Posterior cingulate gyrus (tissue), 11 donors: ENCODE data around the gene TTC7B.

Experiments used
- DNase-seq, 10 donors: peaks; one replicate each; pipeline versions ENCODE4 v3.0.0 to v3.0.0-alpha.2; 2020 to 2021; ENCODE audit warnings: mixed read lengths in 3 of 10
- intact Hi-C: fragments of 100-400 bp; cut with DNase I; formaldehyde crosslinking; loops from one replicate; pipeline ENCODE4 v1.15.1; 2023

Gene TTC7B

DNA sequence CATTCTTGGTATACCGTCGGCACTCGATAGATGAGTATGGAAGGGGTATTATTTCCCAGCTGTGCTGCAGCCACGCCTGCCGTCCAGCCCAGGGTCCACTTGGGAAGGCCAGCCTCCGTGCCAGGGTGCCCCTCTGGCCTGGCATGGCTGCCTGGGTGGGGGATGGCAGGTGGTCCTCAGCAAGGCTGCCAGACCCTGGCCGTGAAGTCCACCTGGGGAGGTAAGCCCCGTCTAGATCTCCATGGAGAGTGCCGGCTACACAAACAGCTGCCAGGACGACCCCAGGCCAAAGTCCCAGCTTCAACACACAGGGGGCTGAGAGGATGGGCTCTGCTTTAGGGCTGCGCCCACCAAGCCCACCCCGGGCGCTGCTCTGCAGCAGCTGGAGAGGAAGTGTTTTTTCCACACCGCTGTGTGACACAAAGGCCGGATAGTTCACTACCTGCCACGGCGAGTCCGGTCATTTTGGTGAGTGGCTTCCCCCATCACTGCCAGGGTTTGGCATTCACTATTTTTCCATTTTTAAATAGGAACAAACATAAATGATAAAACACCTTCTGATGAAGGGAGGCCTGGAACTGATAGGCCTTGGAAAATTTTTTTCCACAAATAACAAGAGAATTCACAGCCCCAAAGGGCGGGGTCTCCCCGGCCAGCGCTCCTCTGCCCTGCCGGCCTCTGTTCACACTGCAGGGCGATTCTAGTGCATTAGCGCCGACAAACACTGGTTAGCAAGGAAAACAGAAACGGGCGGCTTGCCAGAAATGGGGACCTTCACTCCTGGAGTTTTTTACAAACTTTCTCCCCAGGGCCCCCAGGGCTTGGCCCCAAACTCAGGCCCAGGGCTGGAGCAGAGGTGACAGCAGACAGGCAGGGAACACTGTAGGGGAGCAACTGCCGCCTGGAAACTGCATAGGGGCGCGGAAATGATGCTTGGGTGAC, 257.9 kb downstream of the TTC7B start:
- intact Hi-C loops = no loop called here
- peak in 3 of 10 donors; percentile 51 to 82 (median 76) for DNase-seq

DNA sequence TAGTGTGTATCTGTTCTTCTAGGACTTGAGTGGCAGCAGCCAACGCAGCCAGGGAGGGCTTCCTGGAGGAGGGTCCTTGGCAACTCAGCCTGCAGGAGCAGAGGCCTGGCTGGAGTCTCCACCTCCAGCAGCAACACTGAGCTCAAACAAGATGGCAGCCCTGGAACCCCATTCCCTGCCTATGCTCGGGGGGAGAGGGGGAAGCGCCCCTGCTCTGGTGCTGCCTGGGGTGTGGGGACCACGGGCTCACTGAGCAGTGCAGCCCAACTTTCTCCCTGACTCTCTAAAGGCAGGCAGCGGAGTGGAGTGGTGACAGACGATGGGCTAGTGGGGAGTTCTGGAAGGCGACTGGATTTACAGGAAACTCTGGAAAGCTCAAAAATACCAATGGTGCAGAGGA, 258.7 kb downstream of the TTC7B start:
- intact Hi-C loops = no loop called here
- peak in 2 of 10 donors; percentile 61 to 69 for DNase-seq

DNA sequence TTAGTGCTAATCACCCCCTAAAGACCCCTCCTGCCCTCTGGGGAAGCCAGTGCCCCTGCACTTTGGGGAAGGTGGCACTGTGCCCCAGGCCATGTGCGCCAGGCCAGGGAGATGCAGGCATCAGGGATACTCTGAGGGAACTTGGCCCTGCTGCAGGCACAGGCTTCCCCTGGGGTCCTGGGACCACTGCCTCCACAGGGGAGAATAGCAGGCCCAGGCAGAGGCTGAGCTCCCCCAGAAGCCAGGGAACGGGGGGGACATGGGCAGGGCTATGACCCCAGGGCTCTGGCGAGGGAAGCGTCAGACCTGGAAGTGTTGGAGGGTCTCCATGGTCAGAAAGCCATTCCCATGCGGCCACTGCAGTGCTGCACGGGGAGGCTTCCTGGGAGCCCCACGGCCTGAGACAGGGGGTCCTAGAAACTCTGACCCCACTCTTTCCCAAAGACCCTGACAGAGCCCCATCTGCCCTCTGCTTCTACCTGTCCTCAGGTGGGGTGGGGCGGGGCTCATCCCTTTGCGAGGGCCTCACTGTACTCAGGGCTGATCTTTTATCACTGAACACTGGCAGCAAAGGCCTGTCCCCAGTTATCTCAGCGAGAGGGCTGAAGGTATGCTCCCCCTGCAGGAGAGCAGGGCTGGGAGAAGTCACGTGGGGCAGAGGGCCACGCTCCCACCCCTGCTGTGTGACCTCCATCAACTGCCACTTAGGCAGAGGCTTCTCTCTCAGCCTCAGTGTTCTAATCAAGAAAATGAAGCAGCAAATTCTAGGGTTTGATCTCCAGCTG, 259.4 kb downstream of the TTC7B start:
- peak in 3 of 10 donors; percentile 51 to 78 (median 66) for DNase-seq
- intact Hi-C loops = no loop called here

DNA sequence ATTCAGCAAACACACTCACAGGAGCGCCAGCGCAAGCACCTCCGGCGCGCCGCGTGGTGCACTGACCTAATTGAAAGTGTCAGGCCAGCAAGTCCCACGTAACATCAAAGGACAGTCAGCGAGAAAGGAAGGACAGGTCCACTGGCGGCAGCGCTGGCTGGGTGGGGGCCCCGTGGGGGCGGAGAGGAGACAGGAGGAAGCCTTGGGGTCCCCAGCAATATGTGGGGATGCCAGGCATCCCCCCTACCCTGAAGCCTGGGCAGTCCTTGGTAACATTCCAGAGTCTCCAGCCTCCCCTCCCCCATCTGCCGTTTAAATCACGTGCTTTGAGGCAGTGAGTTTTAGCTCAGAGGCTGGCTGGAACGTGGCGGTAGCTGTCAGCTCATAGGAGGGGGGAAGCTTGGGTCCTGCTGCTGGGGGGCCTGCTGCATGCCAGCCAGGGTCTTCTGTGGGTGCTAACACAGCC, 260.2 kb downstream of the TTC7B start:
- intact Hi-C loops = no loop called here
- peak in 6 of 10 donors; percentile 60 to 89 (median 73) for DNase-seq

DNA sequence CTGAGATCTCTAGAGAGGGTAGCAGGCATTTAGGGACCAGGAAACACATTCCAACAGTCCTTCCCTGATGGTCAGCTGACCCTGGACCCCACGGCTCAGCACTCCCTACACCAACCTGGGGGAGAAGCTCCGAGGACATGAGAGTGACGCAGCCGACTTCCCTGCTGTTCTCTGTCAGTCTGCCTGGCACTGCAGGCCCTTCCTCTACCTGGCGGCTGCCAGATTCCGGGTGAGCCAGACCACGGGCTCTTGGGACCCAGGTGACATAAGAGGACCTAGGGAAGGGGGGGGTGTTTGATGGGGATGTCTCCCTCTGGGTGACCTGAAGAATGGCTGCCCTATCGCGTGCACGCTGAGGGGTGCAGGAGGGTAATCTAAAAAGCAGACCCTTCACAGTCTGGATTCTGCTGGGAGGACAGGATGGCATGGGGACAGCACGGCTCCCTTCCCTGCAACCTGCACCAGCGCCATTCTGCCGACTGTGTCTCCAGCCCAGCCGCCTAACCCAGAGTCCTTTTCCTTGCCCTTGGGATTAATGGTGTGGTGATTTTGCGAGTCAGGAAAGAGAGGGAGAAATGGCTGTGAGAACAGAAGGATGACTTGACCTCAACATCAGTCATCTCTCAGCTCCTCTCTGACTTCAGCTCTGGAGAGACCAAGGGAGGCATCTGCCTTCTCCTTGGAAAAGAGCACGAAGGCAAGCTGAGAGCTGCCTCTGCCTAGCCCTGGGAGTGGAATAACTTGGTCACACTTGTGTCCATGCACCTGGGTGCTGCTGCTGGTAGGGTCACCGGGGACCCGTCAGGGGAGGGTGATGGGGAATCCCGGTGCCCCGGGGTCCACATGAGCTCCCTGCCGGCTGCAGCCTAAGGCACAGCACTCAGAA, 260.9 kb downstream of the TTC7B start:
- peak in 3 of 10 donors; percentile 50 to 79 (median 72) for DNase-seq
- intact Hi-C loops = no loop called here

- intact Hi-C loops = loop anchor here (1.0 kb wide), 1 partner anchor 41 kb away; no protein-coding TSS in a partner anchor
- peak; percentile 72 to 98 (median 88) for DNase-seq
Observed at GRCh38 chr14:90554341-90554740, 261.9 kb downstream of the TTC7B start.

GRCh38 chr14:90553921-90554336, 262.3 kb downstream of the TTC7B start:
- no peak for DNase-seq
- intact Hi-C loops = loop anchor here (1.0 kb wide), 1 partner anchor 41 kb away; no protein-coding TSS in a partner anchor

- DNase-seq = peak in 3 of 10 donors; percentile 53 to 74 (median 64)
- intact Hi-C loops = no loop called here
Observed at GRCh38 chr14:90553298-90553920, 262.8 kb downstream of the TTC7B start.

DNA sequence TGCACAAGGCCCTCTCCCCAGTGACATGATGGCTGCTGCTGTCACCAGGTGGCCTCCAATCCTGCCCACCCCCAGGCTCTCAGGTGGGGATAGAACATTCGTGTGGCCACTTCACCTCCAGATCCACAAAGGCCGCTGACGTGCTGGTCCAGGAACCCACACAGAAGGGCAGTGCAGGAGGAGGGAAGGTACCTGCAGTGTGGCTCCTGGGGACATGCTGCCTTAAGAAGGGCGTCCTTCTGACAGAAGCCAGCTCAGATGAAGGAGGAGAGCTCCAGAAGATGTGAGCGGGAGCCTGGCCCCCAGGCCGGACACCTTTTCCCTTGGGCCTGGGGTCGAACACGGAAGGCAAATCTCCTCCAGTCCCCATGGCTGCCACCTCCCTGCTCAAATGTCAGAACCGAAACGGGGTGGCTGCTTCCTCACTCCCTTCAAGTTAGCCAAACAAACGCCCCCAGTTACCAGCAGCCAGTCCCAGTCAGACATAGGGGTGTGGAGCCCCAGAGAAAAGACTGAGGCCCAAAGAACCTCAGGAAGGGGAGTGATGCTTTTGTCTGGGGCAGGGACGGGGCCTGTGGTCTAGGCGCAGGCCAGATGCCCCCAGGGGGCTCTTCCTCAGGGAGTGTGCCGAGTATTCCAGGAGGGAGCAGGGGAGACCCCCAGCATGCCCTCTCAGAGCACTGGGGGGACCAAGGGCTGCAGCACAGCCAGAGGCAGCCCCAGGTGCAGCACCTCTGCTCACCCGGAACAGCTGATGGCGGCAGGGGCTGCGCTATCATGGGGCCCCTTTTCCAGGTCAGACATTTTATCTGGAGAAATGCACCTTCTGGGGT, 263.5 kb downstream of the TTC7B start:
- intact Hi-C loops = no loop called here
- DNase-seq = peak in 2 of 10 donors; percentile 61 to 76

DNA sequence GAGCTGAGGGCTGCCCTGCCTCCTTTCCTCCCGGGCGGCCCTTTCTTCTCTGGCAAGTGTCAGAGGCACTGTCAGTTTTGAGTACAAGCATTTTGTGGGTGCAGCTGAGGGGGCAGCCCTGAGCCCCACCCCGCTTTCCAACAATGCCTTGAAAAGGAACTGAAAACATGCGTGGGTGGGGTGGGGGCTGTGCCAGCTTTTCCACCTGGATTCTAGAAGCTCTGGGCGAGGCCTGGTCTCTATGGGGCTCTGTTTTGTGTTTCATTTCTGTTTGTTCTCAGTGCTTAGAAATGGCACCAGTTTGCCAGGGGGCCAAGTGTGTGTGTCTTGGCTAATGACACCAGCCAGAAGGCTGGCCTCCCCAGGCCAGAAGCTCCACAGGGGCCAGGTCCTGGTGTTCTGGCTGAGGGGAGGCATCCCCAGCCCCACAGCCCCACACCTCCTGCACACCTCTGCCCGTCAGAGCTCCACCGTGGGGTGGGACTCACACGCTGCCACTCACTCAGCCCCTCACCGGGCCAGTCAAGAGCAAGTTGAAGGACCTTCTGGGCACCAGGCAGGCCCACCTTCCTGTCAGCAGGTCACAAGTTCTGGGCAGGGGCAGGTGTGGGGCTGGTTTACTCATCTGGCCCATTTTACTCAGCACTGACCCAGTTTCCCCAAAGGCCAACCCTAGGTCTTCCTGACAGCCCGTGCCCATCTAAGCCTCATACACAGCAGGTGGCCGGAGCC, 264.3 kb downstream of the TTC7B start:
- intact Hi-C loops = no loop called here
- DNase-seq = peak in 2 of 10 donors; percentile 77 to 79

DNA sequence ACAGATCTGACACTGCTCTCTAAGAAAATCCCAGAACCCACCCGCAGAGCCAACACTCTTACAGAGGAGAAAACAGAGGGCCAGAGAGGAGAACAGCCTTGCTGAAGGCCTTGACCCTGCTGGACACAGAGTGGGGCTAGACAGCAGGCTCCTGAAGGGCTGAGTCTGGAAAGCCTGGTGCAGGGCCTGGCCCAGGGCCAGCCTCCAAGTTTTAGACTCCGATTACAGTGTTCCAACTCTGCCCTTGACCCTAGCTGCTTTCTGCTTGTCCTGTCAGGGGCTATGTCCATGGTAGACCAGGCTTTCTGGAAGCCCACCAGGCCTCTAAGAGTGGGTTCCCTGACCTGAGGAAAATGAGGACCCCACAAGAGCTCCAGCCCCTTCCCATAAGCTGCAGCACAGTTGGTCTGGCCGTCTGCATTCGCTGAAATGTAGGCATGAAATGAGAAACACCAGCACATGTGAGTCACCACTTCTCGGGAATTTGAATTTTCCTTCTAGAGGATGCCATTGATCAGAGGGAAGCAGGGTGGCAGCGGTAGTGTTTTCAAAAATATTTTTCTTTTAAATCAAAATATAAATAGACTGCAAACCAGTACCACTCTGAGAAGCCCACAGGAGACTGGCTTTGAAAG, 265.0 kb downstream of the TTC7B start:
- DNase-seq = peak in 1 of 10 donors; percentile 54
- intact Hi-C loops = no loop called here

DNA sequence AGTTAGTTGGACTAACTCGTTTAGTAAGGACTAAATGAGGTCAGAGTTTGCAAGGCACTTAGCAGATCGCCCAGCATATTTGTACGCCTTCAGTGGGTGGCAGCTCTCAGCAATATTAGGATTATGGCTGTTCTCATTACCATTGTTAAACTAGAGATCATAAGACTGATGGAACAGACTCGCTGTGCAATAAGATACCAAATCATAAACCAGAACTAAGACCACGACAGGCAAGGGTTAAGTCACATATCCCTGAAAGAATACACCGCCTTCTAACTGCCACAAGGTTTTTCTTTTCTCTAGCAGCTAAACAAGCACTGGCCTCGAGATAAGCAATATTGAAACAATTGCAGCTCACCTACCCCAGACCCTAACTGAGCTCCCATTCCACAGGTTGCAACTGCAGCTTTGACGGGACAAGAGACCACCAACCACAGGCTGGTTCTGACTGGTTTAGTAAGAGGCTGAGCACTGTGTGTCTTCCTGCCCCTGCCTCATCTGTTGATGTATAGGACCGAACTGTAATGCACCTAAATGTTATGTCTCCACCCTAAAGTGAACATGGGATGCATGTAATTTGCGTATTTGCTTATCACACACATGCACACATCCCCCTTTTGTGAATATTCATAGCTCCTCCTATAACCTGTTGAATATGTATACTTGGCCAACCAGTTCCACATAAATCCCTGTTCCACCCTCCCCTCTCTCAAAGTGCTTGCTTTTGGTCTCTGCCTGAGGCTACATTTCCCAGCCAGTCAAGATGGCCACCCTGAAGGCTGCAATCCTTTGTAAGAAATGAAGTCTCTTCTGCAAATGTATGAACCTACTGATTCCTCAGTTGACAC, 266.2 kb downstream of the TTC7B start:
- intact Hi-C loops = no loop called here
- no peak for DNase-seq

DNA sequence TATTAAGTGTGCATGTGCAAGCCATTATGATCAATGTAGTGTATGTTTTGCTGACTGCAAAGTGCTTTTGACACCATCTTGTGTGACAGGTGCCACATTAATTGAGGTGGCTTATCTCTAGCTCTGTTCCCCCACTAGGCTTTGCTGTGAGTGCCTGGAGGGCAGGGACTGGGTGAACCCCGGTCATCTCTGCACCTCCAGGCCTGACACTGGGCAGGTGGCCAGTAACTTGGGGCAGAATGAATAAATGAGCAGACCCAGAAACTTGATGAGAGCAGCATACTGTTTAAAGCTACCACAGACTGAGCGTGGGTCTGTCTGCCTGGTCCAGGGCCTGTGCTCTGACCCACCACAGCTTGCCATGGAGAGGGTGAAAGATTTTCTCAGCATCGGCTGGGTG, 267.8 kb downstream of the TTC7B start:
- intact Hi-C loops = no loop called here

GRCh38 chr14:90547968-90548367, 268.3 kb downstream of the TTC7B start:
- DNase-seq = peak in 3 of 10 donors; percentile 4 to 73 (median 62)
- intact Hi-C loops = no loop called here

More for the DNA sequence above, 267.8 kb downstream of the TTC7B start:
- DNase-seq = peak in 3 of 10 donors; percentile 2 to 53 (median 15)

DNA sequence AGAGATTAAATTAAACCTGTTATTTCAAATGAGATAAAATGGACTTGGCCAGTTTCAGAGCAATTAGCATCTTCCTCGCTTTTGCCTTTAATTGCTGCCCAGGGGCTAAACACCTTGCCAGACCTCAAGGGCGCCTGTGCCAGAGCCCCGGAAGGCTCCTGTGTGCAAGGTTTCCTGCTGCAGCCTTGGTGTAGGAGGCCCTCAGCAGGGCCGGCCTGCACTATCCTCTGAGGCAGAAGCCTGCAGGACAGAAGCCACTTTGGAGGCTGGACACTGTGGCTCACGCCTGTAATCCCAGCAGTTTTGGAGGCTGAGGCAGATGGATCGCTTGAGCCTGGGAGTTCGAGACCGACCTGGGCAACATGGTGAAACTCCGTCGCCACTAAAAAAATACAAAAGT, 269.0 kb downstream of the TTC7B start:
- intact Hi-C loops = no loop called here
- DNase-seq = peak in 4 of 10 donors; percentile 2 to 65 (median 47)

DNA sequence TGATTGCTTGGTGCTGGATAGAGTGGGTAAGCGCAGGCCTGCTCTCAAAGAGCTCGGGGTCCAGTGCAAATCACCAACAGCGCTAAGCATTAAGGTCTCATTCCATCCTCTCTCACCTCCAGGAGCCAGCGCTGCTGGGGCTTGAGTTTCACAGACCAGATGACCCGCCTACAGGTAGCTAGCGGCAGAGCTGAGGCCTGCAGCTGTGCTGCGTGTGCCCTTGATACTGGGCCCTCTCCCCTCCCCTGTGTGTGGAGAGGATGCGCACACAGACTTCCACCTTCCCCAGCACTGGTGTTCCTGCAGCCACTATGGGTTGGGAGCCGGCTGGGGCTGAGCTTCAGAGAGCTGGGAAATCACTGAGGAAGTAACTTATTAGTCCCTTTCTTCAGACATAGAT, 269.5 kb downstream of the TTC7B start:
- intact Hi-C loops = no loop called here
- DNase-seq = peak in 4 of 10 donors; percentile 9 to 84 (median 69)
